SW480 (cell line): ENCODE data around the gene HECTD2.
"Not testable (repeated sequence)": the region's sequence is repeated elsewhere in the genome, so short reads cannot be mapped to it uniquely, and the experiment has no call there.

Source experiments
- DNase-seq: peaks from one replicate; pipeline ENCODE4 v3.0.0-alpha.2; 2016; ENCODE audit warnings: low spot score

Gene HECTD2

GRCh38 chr10:91537614-91538383 is 127.7 kb downstream of the HECTD2 start:
- no peak for DNase-seq

- DNase-seq: no peak
These were observed 129.8 kb downstream of the HECTD2 start for GRCh38 chr10:91539930-91540329.

- DNase-seq: no peak
These were observed 130.6 kb downstream of the HECTD2 start for GRCh38 chr10:91540733-91541132.

GRCh38 chr10:91541481-91541880 is 131.3 kb downstream of the HECTD2 start:
- no peak for DNase-seq

- DNase-seq: no peak
These were observed 135.2 kb downstream of the HECTD2 start for GRCh38 chr10:91545384-91545783.

GRCh38 chr10:91545838-91546237 is 135.7 kb downstream of the HECTD2 start:
- no peak for DNase-seq

- DNase-seq: no peak
These were observed 139.1 kb downstream of the HECTD2 start for GRCh38 chr10:91549262-91549661.

GRCh38 chr10:91550021-91550420 is 139.9 kb downstream of the HECTD2 start:
- no peak for DNase-seq

GRCh38 chr10:91551856-91552255 is 141.7 kb downstream of the HECTD2 start:
- peak; percentile 17 for DNase-seq

GRCh38 chr10:91552274-91553095 is 142.3 kb downstream of the HECTD2 start:
- DNase-seq: no peak

- no peak for DNase-seq
These were observed 145.3 kb downstream of the HECTD2 start for GRCh38 chr10:91555455-91555854.

- DNase-seq: no peak
These were observed 146.8 kb downstream of the HECTD2 start for GRCh38 chr10:91556691-91557566.

GRCh38 chr10:91557651-91558111 is 147.5 kb downstream of the HECTD2 start:
- DNase-seq: no peak

- DNase-seq: no peak
These were observed 148.3 kb downstream of the HECTD2 start for GRCh38 chr10:91558473-91558872.

- no peak for DNase-seq
These were observed 149.0 kb downstream of the HECTD2 start for GRCh38 chr10:91559169-91559568.

GRCh38 chr10:91559750-91560149 is 149.6 kb downstream of the HECTD2 start:
- no peak for DNase-seq

- DNase-seq: not testable (repeated sequence)
These were observed 150.7 kb downstream of the HECTD2 start for GRCh38 chr10:91560827-91561226.

GRCh38 chr10:91562839-91563581 is 152.9 kb downstream of the HECTD2 start:
- no peak for DNase-seq

- no peak for DNase-seq
These were observed 153.9 kb downstream of the HECTD2 start for GRCh38 chr10:91564026-91564425.
